GM08714 (cell line): ENCODE data around the gene GRIN2A.

Source experiments
- H3K4me3 ChIP-seq: fragments of 200-500 bp; sonication (Bioruptor generic); 2 replicates; pipeline ENCODE4 v1.5.1; 2014; ENCODE audit warnings: mild to moderate bottlenecking, low read length, inconsistent platforms
- ZNF274 ChIP-seq: IDR thresholded peaks from 2 replicates; pipeline ENCODE4 v1.6.1; 2012; ENCODE audit warnings: mild to moderate bottlenecking, low read depth, low read length

The GRIN2A gene

DNA sequence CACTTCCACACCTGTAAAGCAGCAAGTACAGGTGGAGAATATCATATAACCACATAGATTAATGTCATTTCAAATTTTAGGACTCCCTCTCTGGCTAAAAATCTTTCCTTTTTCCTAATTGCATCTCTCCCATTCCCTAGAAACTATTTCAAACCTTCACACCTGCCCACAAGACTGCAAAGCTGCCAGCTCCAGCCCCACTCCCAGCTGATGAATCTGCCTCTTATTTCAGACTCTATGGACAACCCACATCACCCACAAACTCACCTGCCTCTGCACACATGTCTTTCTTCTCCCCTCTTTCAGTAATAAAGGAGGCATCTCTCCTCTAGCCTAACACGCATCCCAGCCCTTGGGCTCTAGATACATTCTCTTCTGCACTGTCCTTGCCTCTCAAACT, 315.1 kb downstream of the GRIN2A start:
- H3K4me3 ChIP-seq = no peak overlapping the region
- no peak for TF ChIP-seq ZNF274

GRCh38 chr16:9864461-9864860, 317.8 kb downstream of the GRIN2A start:
- no peak overlapping the region for H3K4me3 ChIP-seq
- no peak for TF ChIP-seq ZNF274

DNA sequence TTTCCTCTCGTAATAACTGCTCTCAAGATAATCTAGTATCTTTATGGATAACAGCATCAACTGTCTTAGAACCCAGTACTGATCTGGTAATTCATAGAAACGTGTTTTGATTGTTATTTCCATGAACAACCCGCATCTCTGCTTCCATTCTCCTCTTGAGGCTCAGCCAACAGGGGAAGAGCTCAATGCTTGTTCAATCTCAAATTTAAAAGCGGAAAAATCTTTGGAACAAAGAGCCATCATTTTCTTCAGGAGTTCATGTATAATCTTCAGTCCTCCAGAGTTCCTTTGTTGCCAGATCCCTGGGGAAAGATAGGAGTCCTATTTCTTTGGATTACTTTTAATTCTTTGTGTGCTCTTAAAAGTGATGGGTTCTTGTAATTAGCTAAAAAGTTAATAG, 319.9 kb downstream of the GRIN2A start:
- no peak overlapping the region for H3K4me3 ChIP-seq
- no peak for TF ChIP-seq ZNF274

GRCh38 chr16:9860876-9861275, 321.4 kb downstream of the GRIN2A start:
- no peak for TF ChIP-seq ZNF274
- no peak overlapping the region for H3K4me3 ChIP-seq

- H3K4me3 ChIP-seq = no peak overlapping the region
- no peak for TF ChIP-seq ZNF274
Observed at GRCh38 chr16:9859701-9860327, 322.4 kb downstream of the GRIN2A start.

GRCh38 chr16:9854675-9855074, 327.6 kb downstream of the GRIN2A start:
- no peak overlapping the region for H3K4me3 ChIP-seq
- no peak for TF ChIP-seq ZNF274

- no peak overlapping the region for H3K4me3 ChIP-seq
- TF ChIP-seq ZNF274 = no peak
Observed at GRCh38 chr16:9852003-9852402, 330.2 kb downstream of the GRIN2A start.

GRCh38 chr16:9850817-9851216, 331.4 kb downstream of the GRIN2A start:
- no peak for TF ChIP-seq ZNF274
- H3K4me3 ChIP-seq = no peak overlapping the region

DNA sequence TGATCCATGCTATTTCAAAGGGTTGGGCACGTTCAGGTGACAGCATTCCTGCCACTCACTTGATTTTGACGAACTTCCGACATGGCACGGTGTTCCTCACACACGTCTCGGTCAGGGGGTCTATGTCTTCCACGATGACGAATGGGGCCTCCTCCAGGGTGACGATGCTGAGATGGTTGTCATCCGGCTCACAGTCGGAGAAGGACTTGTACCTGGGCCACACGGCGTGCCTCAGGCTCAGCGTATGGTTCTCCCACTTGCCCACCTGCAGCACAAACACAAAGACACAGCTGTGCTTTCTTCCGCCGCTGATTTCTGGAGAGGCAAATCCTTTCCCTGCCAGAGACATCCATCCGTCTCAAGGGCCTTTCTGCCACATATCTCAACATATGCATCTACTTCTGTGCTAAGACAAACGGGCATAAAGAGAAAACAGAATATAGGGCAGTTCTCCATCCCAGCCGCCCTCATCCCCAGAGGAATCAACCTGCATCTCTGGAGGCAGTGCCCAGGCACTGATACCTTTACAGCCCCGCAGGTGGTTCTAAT, 332.5 kb downstream of the GRIN2A start:
- TF ChIP-seq ZNF274 = no peak
- H3K4me3 ChIP-seq = no peak overlapping the region

- no peak overlapping the region for H3K4me3 ChIP-seq
- TF ChIP-seq ZNF274 = no peak
Observed at GRCh38 chr16:9847146-9847545, 335.1 kb downstream of the GRIN2A start.

GRCh38 chr16:9846362-9847099, 335.7 kb downstream of the GRIN2A start:
- TF ChIP-seq ZNF274 = no peak
- H3K4me3 ChIP-seq = no peak overlapping the region

DNA sequence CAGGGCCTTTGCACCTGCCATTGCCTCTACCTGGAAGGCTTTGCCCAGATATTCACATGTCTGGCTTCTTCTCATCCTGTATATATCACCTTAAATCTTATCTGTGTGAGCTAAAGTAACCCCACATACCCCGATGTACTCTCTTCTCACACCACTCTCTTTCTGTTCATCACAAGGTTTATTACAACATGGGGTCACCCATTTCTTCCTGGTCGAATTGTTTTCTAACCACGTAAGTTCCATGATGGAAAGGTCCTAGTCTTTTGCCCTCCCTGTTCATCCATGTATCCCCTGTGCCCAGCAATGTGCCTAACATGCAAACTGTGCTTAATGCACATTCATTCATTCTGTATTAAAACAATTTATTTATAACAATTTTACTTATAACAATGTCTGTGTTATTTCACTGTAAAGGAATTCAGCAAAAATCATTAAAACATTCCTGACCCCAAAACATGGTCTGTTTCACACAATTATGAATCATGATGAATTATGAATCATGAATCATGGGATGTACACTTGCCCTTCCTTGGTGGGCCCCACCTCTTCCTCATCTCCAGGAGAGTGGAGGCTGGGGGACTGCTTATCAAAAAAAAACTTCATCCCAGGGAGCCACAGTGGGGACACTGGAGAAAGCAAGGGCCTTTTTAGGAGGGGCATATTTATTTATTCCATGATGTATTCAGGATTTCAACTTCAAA, 336.4 kb downstream of the GRIN2A start:
- no peak overlapping the region for H3K4me3 ChIP-seq
- no peak for TF ChIP-seq ZNF274

DNA sequence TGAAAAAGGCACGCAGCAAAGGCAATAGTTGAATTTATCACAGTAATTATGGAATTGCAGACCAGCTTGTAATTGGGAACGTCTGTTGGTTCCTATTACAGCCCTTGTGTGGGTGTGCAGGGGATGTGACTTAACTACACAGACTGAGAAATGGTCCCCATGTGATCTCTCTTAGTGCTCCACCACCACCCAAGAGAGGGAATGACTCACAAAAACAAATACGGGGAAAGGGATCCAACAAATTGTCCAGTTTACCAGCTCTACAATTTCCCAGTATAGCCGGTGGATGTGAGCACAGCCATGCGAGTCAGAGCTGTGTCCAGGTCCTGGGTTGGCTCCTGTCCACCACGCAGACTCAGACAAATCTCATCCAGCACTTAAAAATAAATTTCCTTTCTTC, 337.9 kb downstream of the GRIN2A start:
- no peak overlapping the region for H3K4me3 ChIP-seq
- no peak for TF ChIP-seq ZNF274

GRCh38 chr16:9843424-9844018, 338.7 kb downstream of the GRIN2A start:
- TF ChIP-seq ZNF274 = no peak
- H3K4me3 ChIP-seq = no peak overlapping the region
